T-cell (primary cell): ENCODE data around the gene KCNG2. TPM values are rescaled to one million over a fixed set of nuclear protein-coding genes. Genes with fewer than 3 reads are reported as not detected.
A peak's percentile ranks its signal among the peaks of the same experiment; 100 is the strongest.

Experiments used
- ATAC-seq, 4 experiments: fragments of 200-7000 bp in 3 of 4; fragments of 150-1000 bp in 1 of 4; cut with Tn5 transposase; replicated peaks in 1 of 4; 1 replicate in 3 of 4; 2 replicates in 1 of 4; pipeline ENCODE4 v1.10.0; 2021; ENCODE audit warnings: moderate library complexity in 3 of 4, mild to moderate bottlenecking in 2 of 4, moderate number of reproducible peaks in 1 of 4
- CTCF ChIA-PET, 2 donors: fragments of 300-600 bp; sonication (Branson Sonifier 250); formaldehyde crosslinking; loops; one replicate each; lab custom pipeline; 2022; ENCODE audit warnings: antibody characterized with exemption in 2 of 2; lab: Charles Lee
- POLR2A ChIA-PET, 2 donors: fragments of 300-600 bp; sonication (Branson Sonifier 250); formaldehyde crosslinking; loops; one replicate each; lab custom pipeline; 2022; ENCODE audit warnings: antibody characterized with exemption in 2 of 2; lab: Charles Lee
- DNase-seq, 35 experiments: peaks; one replicate each; pipeline versions ENCODE4 v3.0.0 to v3.0.0-alpha.2; 2013 to 2023
- H3K27ac ChIP-seq: one replicate; pipeline ENCODE4 v1.5.1; 2013; ENCODE audit warnings: low read length
- H3K27me3 ChIP-seq, 2 experiments: replicated peaks in 1 of 2; 1 replicate in 1 of 2; 2 replicates in 1 of 2; pipeline versions ENCODE4 v1.6.1 to v1.7.0; 2013; ENCODE audit warnings: low read length in 1 of 2, mixed read lengths in 1 of 2; ENCODE audit not compliant: control insufficient read depth in 2 of 2, insufficient read depth in 2 of 2; ENCODE audit errors: extremely low read depth in 1 of 2
- H3K36me3 ChIP-seq, 2 donors: 1 replicate in 1 of 2; 2 replicates in 1 of 2; pipeline versions ENCODE4 v1.6.1 to v1.7.0; 2013; ENCODE audit warnings: low read length in 1 of 2; ENCODE audit not compliant: control insufficient read depth in 2 of 2, insufficient read depth in 1 of 2; ENCODE audit errors: extremely low read depth in 1 of 2
- H3K4me1 ChIP-seq, 2 experiments: 1 replicate in 1 of 2; 2 replicates in 1 of 2; pipeline versions ENCODE4 v1.6.1 to v1.7.0; 2013; ENCODE audit warnings: low read length in 2 of 2, mixed read lengths in 1 of 2; ENCODE audit not compliant: insufficient read depth in 2 of 2, control insufficient read depth in 1 of 2; ENCODE audit errors: extremely low read depth in 1 of 2
- H3K4me3 ChIP-seq, 2 donors: 1 replicate in 1 of 2; 2 replicates in 1 of 2; pipeline versions ENCODE4 v1.5.1 to v1.7.0; 2013; ENCODE audit warnings: mild to moderate bottlenecking in 2 of 2, low read length in 1 of 2, moderate library complexity in 1 of 2; ENCODE audit not compliant: control insufficient read depth in 1 of 2; ENCODE audit errors: extremely low read depth in 1 of 2
- H3K9me3 ChIP-seq: 2 replicates; pipeline ENCODE4 v1.7.0; 2013
- H3K27ac Mint-ChIP-seq, 2 donors: one replicate each; pipeline ENCODE4 v1.8.0; 2020 to 2021; ENCODE audit warnings: mild to moderate bottlenecking in 2 of 2, mixed read lengths in 2 of 2
- H3K27me3 Mint-ChIP-seq, 2 donors: one replicate each; pipeline ENCODE4 v1.8.0; 2021 to 2022; ENCODE audit warnings: mixed read lengths in 2 of 2
- H3K36me3 Mint-ChIP-seq: one replicate; pipeline ENCODE4 v1.8.0; 2021; ENCODE audit warnings: mixed read lengths
- H3K4me1 Mint-ChIP-seq, 3 donors: one replicate each; pipeline ENCODE4 v1.8.0; 2020 to 2022; ENCODE audit warnings: mixed read lengths in 3 of 3, mild to moderate bottlenecking in 1 of 3
- H3K4me3 Mint-ChIP-seq, 3 donors: one replicate each; pipeline ENCODE4 v1.8.0; 2020 to 2022; ENCODE audit warnings: mild to moderate bottlenecking in 3 of 3, mixed read lengths in 3 of 3, moderate library complexity in 3 of 3
- H3K9me3 Mint-ChIP-seq, 3 donors: one replicate each; pipeline ENCODE4 v1.8.0; 2020 to 2022; ENCODE audit warnings: mixed read lengths in 3 of 3
- WGBS: methylation state at CpG from one replicate; pipeline ENCODE4 v1.1.5; 2013; ENCODE audit warnings: missing lambda C conversion rate; ENCODE audit not compliant: insufficient coverage; 5-methylcytosine and 5-hydroxymethylcytosine counted together
- total RNA-seq, 35 experiments: library from RNA in 6 of 35; stranded (reverse) in 6 of 35; fragments of 120-200 nt in 1 of 35; gene quantifications; one replicate each; pipeline versions ENCODE4 v1.2.1 to v1.2.4 and lab custom pipeline; 2013 to 2026

Gene KCNG2
- total RNA-seq, 5 donors from 2014 or later (not counting 1 experiment from before 2014, with no cell fraction given): not detected

- peaks cover 2 to 16% of the 10 kb centered on the region in 2 donors for H3K36me3 ChIP-seq
- no peak overlapping the region for H3K27ac Mint-ChIP-seq
- whole genome bisulfite sequencing: 92% methylated on average over 7 of the region's 8 CpGs
- H3K4me3 ChIP-seq: no peak overlapping the region
- H3K27me3 ChIP-seq: no peaks in the 10 kb centered on the region
- H3K4me3 Mint-ChIP-seq: no peak overlapping the region
- H3K9me3 ChIP-seq: no peaks in the 10 kb centered on the region
- no peaks in the 10 kb centered on the region for H3K27me3 Mint-ChIP-seq
- peaks cover 14% of the 10 kb centered on the region for H3K36me3 Mint-ChIP-seq
- CTCF ChIA-PET: no interaction called here
- ATAC-seq: no peak
- H3K27ac ChIP-seq: no peak overlapping the region
- peaks cover 0 to 6% (median 0%) of the 10 kb centered on the region in 3 donors for H3K4me1 Mint-ChIP-seq
- H3K9me3 Mint-ChIP-seq: peaks cover 1 to 9% (median 6%) of the 10 kb centered on the region in 3 donors
- POLR2A ChIA-PET: no interaction called here
- H3K4me1 ChIP-seq: no peaks in the 10 kb centered on the region
- no peak for DNase-seq
Observed at GRCh38 chr18:79902075-79902474, 104.3 kb downstream of the KCNG2 start.

- Mint-ChIP-seq H3K9me3 (peaks cover 0 to 3% (median 0%) of the 10 kb centered on the region in 3 donors), H3K4me1 (peaks cover 0 to 6% (median 0%) of the 10 kb centered on the region in 3 donors), H3K36me3 (peaks cover 15% of the 10 kb centered on the region), H3K27me3 (no peaks in the 10 kb centered on the region), H3K4me3 (no peak overlapping the region), H3K27ac (no peak overlapping the region)
- peak in 1 of 4 experiments; percentile 6 for ATAC-seq
- peaks cover 2 to 16% of the 10 kb centered on the region in 2 donors for H3K36me3 ChIP-seq
- no peaks in the 10 kb centered on the region for H3K4me1 ChIP-seq
- H3K27ac ChIP-seq: no peak overlapping the region
- ChIA-PET POLR2A (no interaction called here), CTCF (no interaction called here)
- no peaks in the 10 kb centered on the region for H3K9me3 ChIP-seq
- no peaks in the 10 kb centered on the region for H3K27me3 ChIP-seq
- H3K4me3 ChIP-seq: no peak overlapping the region
- DNase-seq: no peak
- 96% methylated on average over 19 of the region's 20 CpGs for WGBS
Observed at GRCh38 chr18:79902640-79903039, 104.9 kb downstream of the KCNG2 start.

GRCh38 chr18:79903071-79903635 lies 105.4 kb downstream of the KCNG2 start:
- no peak for ATAC-seq
- 98% methylated on average over 26 of the region's 28 CpGs for WGBS
- no peak overlapping the region for H3K4me3 Mint-ChIP-seq
- no peaks in the 10 kb centered on the region for H3K27me3 Mint-ChIP-seq
- H3K36me3 Mint-ChIP-seq: peaks cover 19% of the 10 kb centered on the region
- peaks cover 0 to 6% (median 0%) of the 10 kb centered on the region in 3 donors for H3K4me1 Mint-ChIP-seq
- H3K27ac ChIP-seq: no peak overlapping the region
- CTCF ChIA-PET: no interaction called here
- POLR2A ChIA-PET: no interaction called here
- H3K4me3 ChIP-seq: no peak overlapping the region
- H3K4me1 ChIP-seq: no peaks in the 10 kb centered on the region
- H3K27me3 ChIP-seq: no peaks in the 10 kb centered on the region
- no peaks in the 10 kb centered on the region for H3K9me3 ChIP-seq
- no peak overlapping the region for H3K27ac Mint-ChIP-seq
- no peaks in the 10 kb centered on the region for H3K9me3 Mint-ChIP-seq
- peak in 1 of 35 experiments; percentile 4 for DNase-seq
- peaks cover 2 to 16% of the 10 kb centered on the region in 2 donors for H3K36me3 ChIP-seq

GRCh38 chr18:79903787-79904356 lies 106.1 kb downstream of the KCNG2 start:
- H3K36me3 ChIP-seq: peaks cover 2 to 16% of the 10 kb centered on the region in 2 donors
- ChIA-PET POLR2A (no interaction called here), CTCF (no interaction called here)
- peaks cover 0 to 6% (median 0%) of the 10 kb centered on the region in 3 donors for H3K4me1 Mint-ChIP-seq
- 96% methylated on average over 21 of the region's 25 CpGs for WGBS
- no peak overlapping the region for H3K27ac ChIP-seq
- H3K27me3 ChIP-seq: no peaks in the 10 kb centered on the region
- no peak overlapping the region for H3K4me3 Mint-ChIP-seq
- H3K4me1 ChIP-seq: no peaks in the 10 kb centered on the region
- peaks cover 26% of the 10 kb centered on the region for H3K36me3 Mint-ChIP-seq
- H3K9me3 ChIP-seq: no peaks in the 10 kb centered on the region
- ATAC-seq (no peak), DNase-seq (no peak)
- no peaks in the 10 kb centered on the region for H3K27me3 Mint-ChIP-seq
- H3K27ac Mint-ChIP-seq: no peak overlapping the region
- H3K9me3 Mint-ChIP-seq: no peaks in the 10 kb centered on the region
- H3K4me3 ChIP-seq: no peak overlapping the region

GRCh38 chr18:79904357-79905147 lies 106.8 kb downstream of the KCNG2 start:
- Mint-ChIP-seq H3K27ac (no peak overlapping the region), H3K9me3 (no peaks in the 10 kb centered on the region), H3K4me3 (no peak overlapping the region), H3K27me3 (no peaks in the 10 kb centered on the region), H3K36me3 (peaks cover 29% of the 10 kb centered on the region), H3K4me1 (peaks cover 0 to 6% (median 0%) of the 10 kb centered on the region in 3 donors)
- 94% methylated on average over 23 of the region's 27 CpGs for WGBS
- no peaks in the 10 kb centered on the region for H3K27me3 ChIP-seq
- DNase-seq (no peak), ATAC-seq (no peak)
- CTCF ChIA-PET: no interaction called here
- no peak overlapping the region for H3K4me3 ChIP-seq
- H3K27ac ChIP-seq: no peak overlapping the region
- peaks cover 2 to 16% of the 10 kb centered on the region in 2 donors for H3K36me3 ChIP-seq
- no peaks in the 10 kb centered on the region for H3K4me1 ChIP-seq
- POLR2A ChIA-PET: no interaction called here
- no peaks in the 10 kb centered on the region for H3K9me3 ChIP-seq

GRCh38 chr18:79905389-79905911 lies 107.7 kb downstream of the KCNG2 start:
- Mint-ChIP-seq H3K27me3 (no peaks in the 10 kb centered on the region), H3K4me1 (peaks cover 2 to 7% (median 3%) of the 10 kb centered on the region in 3 donors), H3K4me3 (no peak overlapping the region), H3K36me3 (peaks cover 29% of the 10 kb centered on the region), H3K9me3 (no peaks in the 10 kb centered on the region), H3K27ac (no peak overlapping the region)
- WGBS: 88% methylated on average over 21 of the region's 21 CpGs
- H3K27ac ChIP-seq: no peak overlapping the region
- H3K4me1 ChIP-seq: no peaks in the 10 kb centered on the region
- peaks cover 2 to 16% of the 10 kb centered on the region in 2 donors for H3K36me3 ChIP-seq
- ChIA-PET CTCF (no interaction called here), POLR2A (no interaction called here)
- DNase-seq (no peak), ATAC-seq (no peak)
- H3K4me3 ChIP-seq: no peak overlapping the region
- H3K9me3 ChIP-seq: no peaks in the 10 kb centered on the region
- no peaks in the 10 kb centered on the region for H3K27me3 ChIP-seq
